Muscle of leg (tissue), 11 donors: ENCODE results near the gene TF. TPM values are rescaled to one million over a fixed set of nuclear protein-coding genes. Genes with fewer than 3 reads are reported as not detected.

ENCODE experiments used
- DNase-seq: peaks from one replicate; pipeline ENCODE4 v3.0.0; 2013
- H3K27ac ChIP-seq: one replicate; pipeline ENCODE4 v1.5.1; 2013; ENCODE audit warnings: mild to moderate bottlenecking, low read length, control low read depth
- H3K27me3 ChIP-seq: one replicate; pipeline ENCODE4 v1.6.1; 2013; ENCODE audit warnings: low read length; ENCODE audit not compliant: control insufficient read depth, insufficient read depth
- H3K36me3 ChIP-seq: one replicate; pipeline ENCODE4 v1.6.1; 2013; ENCODE audit warnings: low read length; ENCODE audit not compliant: control insufficient read depth, insufficient read depth
- H3K4me1 ChIP-seq: one replicate; pipeline ENCODE4 v1.6.1; 2013; ENCODE audit warnings: low read length; ENCODE audit not compliant: control insufficient read depth, insufficient read depth
- H3K4me3 ChIP-seq: one replicate; pipeline ENCODE4 v1.5.1; 2013; ENCODE audit warnings: low read length, control low read depth
- H3K9me3 ChIP-seq: replicated peaks from 2 replicates; pipeline ENCODE4 v1.6.1; 2013; ENCODE audit warnings: low read depth, low read length; ENCODE audit not compliant: control insufficient read depth
- WGBS: methylation state at CpG from one replicate; pipeline ENCODE4 v1.1.5; 2013; ENCODE audit warnings: missing lambda C conversion rate; ENCODE audit not compliant: insufficient coverage; 5-methylcytosine and 5-hydroxymethylcytosine counted together
- polyA plus RNA-seq, 8 donors: library from polyadenylated mRNA; unstranded; fragments of 120-200 nt; gene quantifications; one replicate each; pipeline versions ENCODE4 v1.2.1 to v1.2.3, GENCODE V29; 2013; ENCODE audit warnings: inconsistent platforms in 1 of 8, low replicate concordance in 1 of 8; ENCODE audit not compliant: insufficient read length in 8 of 8, insufficient read depth in 1 of 8
- total RNA-seq: library from RNA; stranded (reverse); fragments of 120-200 nt; gene quantifications from one replicate; pipeline ENCODE4 v1.2.4, GENCODE V29; 2013

TF gene
- total and polyA plus RNA-seq, 9 donors = 1.2 to 27.3 (median 4.1) TPM

- Histone ChIP-seq H3K27me3 (peaks cover 34% of the 10 kb centered on the region), H3K36me3 (no peaks in the 10 kb centered on the region), H3K27ac (no peak overlapping the region), H3K4me3 (no peak overlapping the region), H3K9me3 (no peaks in the 10 kb centered on the region), H3K4me1 (peaks cover 12% of the 10 kb centered on the region)
- no peak for DNase-seq
- WGBS = no CpG with 5 or more reads among the region's 4 CpGs
Observed at GRCh38 chr3:133745108-133745507, 1.1 kb upstream of the TF start.

- 73% methylated on average over 8 of the region's 8 CpGs for WGBS
- Histone ChIP-seq H3K36me3 (no peaks in the 10 kb centered on the region), H3K4me3 (no peak overlapping the region), H3K27me3 (peaks cover 34% of the 10 kb centered on the region), H3K27ac (no peak overlapping the region), H3K9me3 (no peaks in the 10 kb centered on the region), H3K4me1 (peaks cover 15% of the 10 kb centered on the region)
- no peak for DNase-seq
Observed at GRCh38 chr3:133746712-133747066, 496 bp downstream of the TF start.

- peaks cover 34% of the 10 kb centered on the region for H3K27me3 ChIP-seq
Observed at GRCh38 chr3:133747373-133747772, 1.2 kb downstream of the TF start.

GRCh38 chr3:133747907-133748639 lies 1.9 kb downstream of the TF start:
- Histone ChIP-seq H3K9me3 (no peaks in the 10 kb centered on the region), H3K36me3 (no peaks in the 10 kb centered on the region), H3K27me3 (peaks cover 34% of the 10 kb centered on the region), H3K4me1 (peaks cover 15% of the 10 kb centered on the region), H3K27ac (no peak overlapping the region), H3K4me3 (no peak overlapping the region)
- DNase-seq = no peak
- 94% methylated on average over 5 of the region's 12 CpGs for WGBS

More at GRCh38 chr3:133747373-133747772, 1.2 kb downstream of the TF start:
- H3K4me3 ChIP-seq = no peak overlapping the region
- H3K4me1 ChIP-seq = peaks cover 15% of the 10 kb centered on the region
- DNase-seq = no peak
- no peaks in the 10 kb centered on the region for H3K36me3 ChIP-seq
- H3K27ac ChIP-seq = no peak overlapping the region
- no peaks in the 10 kb centered on the region for H3K9me3 ChIP-seq
- WGBS = 57% methylated on average over 1 of the region's 1 CpG

GRCh38 chr3:133749427-133750258 lies 3.5 kb downstream of the TF start:
- 54% methylated on average over 2 of the region's 6 CpGs for WGBS
- no peak overlapping the region for H3K4me3 ChIP-seq
- H3K36me3 ChIP-seq = no peaks in the 10 kb centered on the region
- peaks cover 28% of the 10 kb centered on the region for H3K27me3 ChIP-seq
- no peak for DNase-seq
- H3K27ac ChIP-seq = no peak overlapping the region
- H3K9me3 ChIP-seq = no peaks in the 10 kb centered on the region
- peaks cover 15% of the 10 kb centered on the region for H3K4me1 ChIP-seq

GRCh38 chr3:133750259-133750656 lies 4.1 kb downstream of the TF start:
- Histone ChIP-seq H3K4me1 (peaks cover 15% of the 10 kb centered on the region), H3K27me3 (peaks cover 28% of the 10 kb centered on the region), H3K4me3 (no peak overlapping the region), H3K9me3 (no peaks in the 10 kb centered on the region), H3K36me3 (no peaks in the 10 kb centered on the region), H3K27ac (no peak overlapping the region)
- whole genome bisulfite sequencing = 45% methylated on average over 3 of the region's 6 CpGs
- peak; percentile 37 for DNase-seq

GRCh38 chr3:133753107-133753778 lies 7.0 kb downstream of the TF start:
- DNase-seq = no peak
- WGBS = 88% methylated on average over 4 of the region's 13 CpGs
- Histone ChIP-seq H3K27ac (no peak overlapping the region), H3K4me1 (peaks cover 5% of the 10 kb centered on the region), H3K27me3 (peaks cover 2% of the 10 kb centered on the region), H3K36me3 (no peaks in the 10 kb centered on the region), H3K9me3 (no peaks in the 10 kb centered on the region), H3K4me3 (no peak overlapping the region)

- Histone ChIP-seq H3K9me3 (no peaks in the 10 kb centered on the region), H3K27ac (no peak overlapping the region), H3K4me1 (peaks cover 5% of the 10 kb centered on the region), H3K36me3 (no peaks in the 10 kb centered on the region), H3K27me3 (no peaks in the 10 kb centered on the region), H3K4me3 (no peak overlapping the region)
- WGBS = 92% methylated on average over 1 of the region's 1 CpG
- DNase-seq = no peak
Observed at GRCh38 chr3:133753779-133754164, 7.6 kb downstream of the TF start.

GRCh38 chr3:133754455-133754854 lies 8.3 kb downstream of the TF start:
- no peak for DNase-seq
- H3K36me3 ChIP-seq = no peaks in the 10 kb centered on the region

More at GRCh38 chr3:133754455-133754854, 8.3 kb downstream of the TF start:
- Histone ChIP-seq H3K27ac (no peak overlapping the region), H3K27me3 (no peaks in the 10 kb centered on the region), H3K9me3 (no peaks in the 10 kb centered on the region), H3K4me1 (peaks cover 5% of the 10 kb centered on the region), H3K4me3 (no peak overlapping the region)
- 86% methylated on average over 5 of the region's 5 CpGs for WGBS
